AG10803 (cell line): ENCODE measurements around the gene DXO.
"Not testable (repeated sequence)": the region's sequence is repeated elsewhere in the genome, so short reads cannot be mapped to it uniquely, and the experiment has no call there.

Experiments used
- DNase-seq: peaks from one replicate; pipeline ENCODE4 v3.0.0; 2010; ENCODE audit warnings: low read depth
- H3K4me3 ChIP-seq: 2 replicates; pipeline ENCODE4 v1.5.1; 2011; ENCODE audit warnings: mild to moderate bottlenecking, low read length, control low read depth
- CTCF ChIP-seq: conservative IDR thresholded peaks from 2 replicates; pipeline ENCODE4 v1.5.1; 2011; ENCODE audit warnings: mild to moderate bottlenecking, low read length, control low read depth, inconsistent platforms

The DXO gene

DNA sequence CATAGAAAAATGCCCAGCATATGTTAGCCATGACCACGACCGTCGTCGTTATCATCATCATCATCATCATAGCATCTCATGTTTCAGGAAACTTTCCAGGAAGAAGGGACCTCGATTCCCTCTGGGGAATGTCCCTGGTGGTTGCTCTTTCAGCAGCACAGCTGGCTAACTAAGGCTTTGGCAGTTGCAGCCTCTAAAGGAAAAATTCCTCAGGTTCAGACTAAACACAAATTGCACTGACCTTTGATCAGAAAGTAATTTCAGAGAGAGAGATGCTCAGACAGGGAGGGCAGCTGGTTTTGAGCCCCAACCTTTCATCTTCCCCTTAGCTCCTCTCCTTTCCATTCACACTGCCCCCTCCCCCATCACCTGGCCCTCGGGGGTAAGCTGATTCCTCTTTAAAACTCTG is 31.7 kb downstream of the DXO start:
- DNase-seq, result peak; percentile 38
- no peak overlapping the region for H3K4me3 ChIP-seq
- TF ChIP-seq CTCF, result no peak; the same call in 1 of the 2 replicates

- no peak for TF ChIP-seq CTCF
- DNase-seq, result no peak
Observed at GRCh38 chr6:31935823-31936222, 36.1 kb downstream of the DXO start.

DNA sequence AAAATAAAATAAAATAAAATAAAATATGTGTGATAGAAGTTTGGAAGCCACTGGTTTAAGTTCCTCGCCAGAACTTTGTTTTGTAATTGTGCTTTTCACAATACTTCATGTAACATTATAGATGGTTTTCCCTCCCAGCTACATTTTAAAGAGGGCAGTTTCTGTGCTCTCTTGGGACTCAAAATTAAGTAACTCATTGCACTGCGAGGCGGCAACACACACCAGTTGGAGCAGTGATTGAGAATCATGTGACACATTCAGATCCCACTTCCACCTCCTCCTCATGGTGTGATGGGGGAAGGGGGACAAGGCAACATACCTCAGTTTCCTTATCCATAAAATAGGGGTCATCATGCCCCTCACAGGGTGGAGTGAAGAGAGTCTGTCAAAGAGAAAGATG is 36.9 kb downstream of the DXO start:
- no peak for TF ChIP-seq CTCF
- no peak for DNase-seq
- no peak overlapping the region for H3K4me3 ChIP-seq

More at GRCh38 chr6:31935823-31936222, 36.1 kb downstream of the DXO start:
- no peak overlapping the region for H3K4me3 ChIP-seq

DNA sequence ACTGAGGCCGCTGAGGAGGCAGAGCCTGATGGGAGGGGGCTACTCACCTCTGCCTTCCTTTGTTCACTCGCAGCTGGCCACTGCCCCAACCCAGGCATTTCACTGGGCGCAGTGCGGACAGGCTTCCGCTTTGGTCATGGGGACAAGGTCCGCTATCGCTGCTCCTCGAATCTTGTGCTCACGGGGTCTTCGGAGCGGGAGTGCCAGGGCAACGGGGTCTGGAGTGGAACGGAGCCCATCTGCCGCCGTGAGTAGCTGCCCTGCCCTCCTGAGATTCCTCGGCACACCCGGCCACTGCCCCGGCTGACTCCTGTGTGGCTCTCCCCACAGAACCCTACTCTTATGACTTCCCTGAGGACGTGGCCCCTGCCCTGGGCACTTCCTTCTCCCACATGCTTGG is 38.4 kb downstream of the DXO start:
- no peak for TF ChIP-seq CTCF
- H3K4me3 ChIP-seq, result no peak overlapping the region
- no peak for DNase-seq

GRCh38 chr6:31932137-31932536 is 39.8 kb downstream of the DXO start:
- H3K4me3 ChIP-seq, DNase-seq: not testable (repeated sequence)

DNA sequence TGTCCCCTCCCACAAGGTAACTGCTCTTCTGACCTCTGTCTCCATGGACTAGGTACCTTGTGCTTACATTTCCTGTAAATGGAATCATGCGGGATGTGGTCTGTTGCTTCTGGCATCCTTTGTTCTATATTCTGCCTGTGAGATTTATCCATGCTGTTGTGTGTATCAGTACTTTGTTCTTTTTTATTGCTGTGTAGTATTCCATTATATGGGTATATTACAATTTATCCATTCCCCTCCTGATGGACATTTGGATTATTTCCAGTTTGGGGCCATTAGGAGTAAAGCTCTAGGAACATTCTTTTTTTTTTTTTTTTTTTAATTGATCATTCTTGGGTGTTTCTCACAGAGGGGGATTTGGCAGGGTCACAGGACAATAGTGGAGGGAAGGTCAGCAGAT is 41.0 kb downstream of the DXO start:
- no peak overlapping the region for H3K4me3 ChIP-seq
- DNase-seq, result no peak
- TF ChIP-seq CTCF, result no peak

- DNase-seq, result no peak
- TF ChIP-seq CTCF, result no peak
- no peak overlapping the region for H3K4me3 ChIP-seq
Observed at GRCh38 chr6:31928672-31928939, 43.3 kb downstream of the DXO start.
